Nephron progenitor cell (in vitro differentiated cells): ENCODE measurements around the gene NUDT2.

ENCODE experiments used
- DNase-seq: peaks from one replicate; pipeline ENCODE4 v3.0.0; 2021
- H3K27ac Mint-ChIP-seq: 2 replicates; pipeline ENCODE4 v1.8.0; 2021; ENCODE audit warnings: mild to moderate bottlenecking, moderate library complexity, mixed read lengths
- H3K27me3 Mint-ChIP-seq: 2 replicates; pipeline ENCODE4 v1.8.0; 2021; ENCODE audit warnings: mild to moderate bottlenecking, low read depth, mixed read lengths; ENCODE audit not compliant: poor library complexity
- H3K36me3 Mint-ChIP-seq: 2 replicates; pipeline ENCODE4 v1.8.0; 2021; ENCODE audit warnings: low read depth, mixed read lengths
- H3K4me1 Mint-ChIP-seq: 2 replicates; pipeline ENCODE4 v1.8.0; 2021; ENCODE audit warnings: mixed read lengths
- H3K4me3 Mint-ChIP-seq: 2 replicates; pipeline ENCODE4 v1.8.0; 2021; ENCODE audit warnings: mild to moderate bottlenecking, moderate library complexity, mixed read lengths
- H3K9me3 Mint-ChIP-seq: 2 replicates; pipeline ENCODE4 v1.8.0; 2021; ENCODE audit warnings: mild to moderate bottlenecking, moderate library complexity, mixed read lengths
- TF ChIP-seq, protein P1 (sequence below): fragments of 200-600 bp; sonication (generic); IDR thresholded peaks from 2 replicates; pipeline ENCODE4 v1.5.0; 2021; ENCODE audit warnings: antibody characterized with exemption

The NUDT2 gene

DNA sequence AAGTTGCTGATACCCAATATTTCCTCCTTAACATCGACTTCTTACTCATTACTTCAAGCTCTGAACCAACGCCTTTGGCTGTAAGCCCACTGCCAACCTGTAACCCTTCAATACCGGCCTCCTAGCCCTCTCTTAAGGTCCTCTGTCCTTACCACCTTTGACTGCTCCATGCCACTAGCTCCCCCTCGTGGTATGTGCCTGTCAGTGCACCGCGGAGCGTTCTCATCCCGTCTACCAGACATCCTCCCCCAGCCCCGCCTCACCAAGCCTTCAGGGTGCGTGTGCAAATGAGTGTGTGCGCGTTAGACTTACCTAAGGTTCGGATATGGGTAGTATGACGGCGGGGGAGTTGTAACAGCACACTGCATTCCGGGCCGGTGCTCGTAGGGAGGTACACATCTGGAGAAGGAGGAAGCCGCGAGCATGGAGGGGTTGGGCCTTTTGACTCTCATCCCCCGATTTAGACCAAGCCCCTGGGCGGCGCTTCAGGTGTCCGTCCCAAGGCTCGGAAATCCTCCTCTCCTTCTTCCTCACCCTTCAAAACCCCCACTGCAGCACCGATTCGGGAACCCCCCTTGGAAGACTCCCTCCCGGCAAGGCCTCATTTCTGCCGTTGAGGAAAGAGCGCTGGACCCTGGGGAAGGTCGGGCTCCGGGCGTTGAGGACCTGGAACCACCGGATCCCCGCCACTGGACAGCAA is 50.1 kb downstream of the NUDT2 start:
- TF ChIP-seq, protein P1, sequence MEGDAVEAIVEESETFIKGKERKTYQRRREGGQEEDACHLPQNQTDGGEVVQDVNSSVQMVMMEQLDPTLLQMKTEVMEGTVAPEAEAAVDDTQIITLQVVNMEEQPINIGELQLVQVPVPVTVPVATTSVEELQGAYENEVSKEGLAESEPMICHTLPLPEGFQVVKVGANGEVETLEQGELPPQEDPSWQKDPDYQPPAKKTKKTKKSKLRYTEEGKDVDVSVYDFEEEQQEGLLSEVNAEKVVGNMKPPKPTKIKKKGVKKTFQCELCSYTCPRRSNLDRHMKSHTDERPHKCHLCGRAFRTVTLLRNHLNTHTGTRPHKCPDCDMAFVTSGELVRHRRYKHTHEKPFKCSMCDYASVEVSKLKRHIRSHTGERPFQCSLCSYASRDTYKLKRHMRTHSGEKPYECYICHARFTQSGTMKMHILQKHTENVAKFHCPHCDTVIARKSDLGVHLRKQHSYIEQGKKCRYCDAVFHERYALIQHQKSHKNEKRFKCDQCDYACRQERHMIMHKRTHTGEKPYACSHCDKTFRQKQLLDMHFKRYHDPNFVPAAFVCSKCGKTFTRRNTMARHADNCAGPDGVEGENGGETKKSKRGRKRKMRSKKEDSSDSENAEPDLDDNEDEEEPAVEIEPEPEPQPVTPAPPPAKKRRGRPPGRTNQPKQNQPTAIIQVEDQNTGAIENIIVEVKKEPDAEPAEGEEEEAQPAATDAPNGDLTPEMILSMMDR = peak; percentile 96
- Mint-ChIP-seq H3K4me3 (peak overlapping the region; percentile 84), H3K36me3 (no peaks in the 10 kb centered on the region), H3K27ac (no peak overlapping the region), H3K4me1 (peaks cover 46% of the 10 kb centered on the region), H3K27me3 (peaks cover 88% of the 10 kb centered on the region), H3K9me3 (no peaks in the 10 kb centered on the region)
- DNase-seq = peak; percentile 88

DNA sequence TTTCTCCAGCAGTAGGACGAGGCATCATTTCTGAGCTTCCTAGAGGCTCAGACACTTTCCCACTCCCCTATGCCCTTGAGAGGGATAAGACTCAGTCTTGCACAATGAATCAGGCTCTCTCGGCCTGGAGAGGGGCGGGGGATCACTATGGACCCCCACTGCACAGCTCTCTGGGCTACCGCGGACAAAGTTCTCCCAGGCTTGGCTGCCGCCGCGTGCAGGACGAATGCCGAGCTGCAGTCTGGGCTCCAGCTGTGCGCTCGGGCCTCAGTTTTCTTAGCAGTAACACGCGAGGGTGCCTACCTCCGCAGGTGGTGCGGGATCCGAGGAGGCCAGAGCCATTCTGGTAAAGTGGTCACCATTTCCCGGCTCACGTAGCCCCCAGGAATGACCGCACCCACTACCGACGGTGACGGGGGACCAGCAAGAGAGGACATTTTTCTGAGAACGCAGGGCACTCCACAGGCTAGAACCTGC is 50.7 kb downstream of the NUDT2 start:
- peaks cover 91% of the 10 kb centered on the region for H3K27me3 Mint-ChIP-seq
- H3K4me3 Mint-ChIP-seq = peak overlapping the region; percentile 84
- TF ChIP-seq, protein P1 = no peak
- DNase-seq = peak; percentile 36
- no peaks in the 10 kb centered on the region for H3K36me3 Mint-ChIP-seq
- no peak overlapping the region for H3K27ac Mint-ChIP-seq
- peaks cover 40% of the 10 kb centered on the region for H3K4me1 Mint-ChIP-seq
- H3K9me3 Mint-ChIP-seq = no peaks in the 10 kb centered on the region

DNA sequence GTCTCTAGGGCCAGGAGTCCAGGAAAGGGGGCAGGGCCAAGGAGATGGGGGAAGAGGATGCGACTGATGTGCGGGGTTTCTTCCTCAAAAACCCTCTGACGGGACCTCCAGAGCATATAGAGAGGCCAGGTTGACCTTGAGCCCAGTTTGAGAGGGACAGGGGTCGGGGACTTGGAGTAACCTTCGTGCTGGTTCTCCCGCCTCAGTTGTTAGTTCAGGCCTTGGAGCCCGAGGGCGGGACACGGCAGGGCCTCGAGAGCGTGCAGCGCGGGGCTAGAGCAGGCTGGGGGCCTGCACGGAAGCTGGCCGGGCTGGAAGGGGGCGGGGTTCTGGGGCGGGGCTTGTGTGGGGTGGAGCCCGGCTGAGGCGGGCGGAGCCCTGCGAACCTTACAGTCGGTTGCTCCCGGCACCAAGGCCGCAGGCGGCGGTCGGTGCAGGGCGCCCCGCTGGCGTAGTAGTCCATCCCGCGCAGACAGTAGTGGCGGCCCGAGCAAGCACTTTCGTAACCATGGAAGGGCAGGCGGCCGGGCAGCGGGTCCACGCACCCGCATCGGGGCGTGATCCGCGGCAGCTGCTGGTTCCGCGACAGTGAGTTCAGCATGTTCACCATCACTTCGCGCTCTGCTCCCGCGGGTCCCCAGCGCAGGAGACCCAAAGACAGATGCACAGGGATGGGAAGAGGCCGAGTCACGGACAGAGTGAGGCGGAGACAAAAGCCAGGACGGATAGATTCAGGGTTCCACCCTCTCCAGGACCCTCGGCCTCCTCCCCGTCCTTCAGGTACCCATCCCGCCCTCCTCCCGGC is 51.3 kb downstream of the NUDT2 start:
- Mint-ChIP-seq H3K27me3 (peaks cover 93% of the 10 kb centered on the region), H3K27ac (no peak overlapping the region), H3K36me3 (no peaks in the 10 kb centered on the region), H3K4me1 (peaks cover 34% of the 10 kb centered on the region), H3K9me3 (no peaks in the 10 kb centered on the region), H3K4me3 (peak overlapping the region; percentile 84)
- TF ChIP-seq, protein P1 = no peak
- peak; percentile 83 for DNase-seq

DNA sequence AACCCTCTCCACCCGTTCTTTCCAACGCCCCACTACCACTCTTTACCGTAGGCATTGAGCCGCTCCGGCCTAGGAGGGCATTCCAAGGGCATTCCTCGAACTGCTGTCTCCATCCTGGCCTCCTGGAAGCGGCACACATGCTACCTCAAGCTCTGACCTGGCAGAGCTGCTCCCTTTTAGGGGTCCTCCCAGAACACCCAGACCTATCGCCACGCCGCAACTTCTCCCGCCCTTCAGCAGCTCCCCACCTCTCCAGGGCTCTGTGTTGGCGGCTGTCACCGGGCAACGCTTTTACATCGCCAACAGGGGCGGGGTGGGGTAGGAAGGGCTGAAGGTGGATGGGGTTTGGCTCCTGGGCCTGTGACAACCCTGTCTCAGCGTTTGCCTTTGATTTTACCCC is 52.0 kb downstream of the NUDT2 start:
- no peak for DNase-seq
- no peaks in the 10 kb centered on the region for H3K9me3 Mint-ChIP-seq
- H3K27me3 Mint-ChIP-seq = peaks cover 93% of the 10 kb centered on the region
- H3K4me1 Mint-ChIP-seq = peaks cover 28% of the 10 kb centered on the region
- no peaks in the 10 kb centered on the region for H3K36me3 Mint-ChIP-seq
- H3K4me3 Mint-ChIP-seq = peak overlapping the region; percentile 84
- no peak overlapping the region for H3K27ac Mint-ChIP-seq
- TF ChIP-seq, protein P1 = no peak

GRCh38 chr9:34382054-34382453 is 52.7 kb downstream of the NUDT2 start:
- Mint-ChIP-seq H3K27me3 (peaks cover 96% of the 10 kb centered on the region), H3K4me3 (peak overlapping the region; percentile 84), H3K4me1 (peaks cover 27% of the 10 kb centered on the region), H3K27ac (no peak overlapping the region), H3K36me3 (no peaks in the 10 kb centered on the region), H3K9me3 (no peaks in the 10 kb centered on the region)
- DNase-seq = no peak
- TF ChIP-seq, protein P1 = no peak
